Mucosa of descending colon (tissue), 3 donors: ENCODE data around the gene MRPL2. TPM values are rescaled to one million over a fixed set of nuclear protein-coding genes. Genes with fewer than 3 reads are reported as not detected.

ENCODE experiments used
- ATAC-seq: fragments of 200-7000 bp; cut with Tn5 transposase; one replicate; pipeline ENCODE4 v1.9.1; 2020; ENCODE audit warnings: mild to moderate bottlenecking, moderate library complexity
- DNase-seq, 3 donors: peaks; one replicate each; pipeline ENCODE4 v3.0.0-alpha.2; 2020
- H3K36me3 ChIP-seq: fragments of 200-600 bp; one replicate; pipeline ENCODE4 v1.8.0; 2021; ENCODE audit warnings: low read depth, mild to moderate bottlenecking
- H3K4me1 ChIP-seq: fragments of 200-600 bp; one replicate; pipeline ENCODE4 v1.8.0; 2021; ENCODE audit warnings: low read depth, mild to moderate bottlenecking
- H3K4me3 ChIP-seq: fragments of 200-600 bp; one replicate; pipeline ENCODE4 v1.8.0; 2021; ENCODE audit warnings: mild to moderate bottlenecking
- H3K9me3 ChIP-seq: fragments of 200-600 bp; one replicate; pipeline ENCODE4 v1.8.0; 2021; ENCODE audit warnings: mild to moderate bottlenecking
- intact Hi-C, 2 donors: fragments of 100-400 bp; cut with DNase I in 1 of 2; cut with micrococcal nuclease in 1 of 2; formaldehyde crosslinking; loops; one replicate each; pipeline versions ENCODE4 v1.11.0 to v1.11.1; 2022; cut with DNase I, micrococcal nuclease
- total RNA-seq, 3 donors: library from RNA; stranded (reverse); fragmentation: NEBNext Ultra II Directional in 2 of 3; extraction: Animal tissue kit (Norgen Biotek cat#: 25700) in 2 of 3; gene quantifications; one replicate each; pipeline versions ENCODE4 v1.2.1 to v1.2.4, GENCODE V29; 2021 to 2023
- TF ChIP-seq, protein P1 (sequence below): fragments of 200-600 bp; IDR thresholded peaks from one replicate; pipeline ENCODE4 v1.8.0; 2022; ENCODE audit warnings: antibody characterized with exemption, mild to moderate bottlenecking
- donor health status: DM: no; HTN: no; CAD: no; lungs with moderate emphysema.
- donor health status: DM: no; HTN: no; CAD: no.
- donor health status: DM: no; HTN: yes; CAD: no.

Gene MRPL2
- total RNA-seq, 3 donors from 2014 or later, result 58.7 to 82.8 (median 75.2) TPM

DNA sequence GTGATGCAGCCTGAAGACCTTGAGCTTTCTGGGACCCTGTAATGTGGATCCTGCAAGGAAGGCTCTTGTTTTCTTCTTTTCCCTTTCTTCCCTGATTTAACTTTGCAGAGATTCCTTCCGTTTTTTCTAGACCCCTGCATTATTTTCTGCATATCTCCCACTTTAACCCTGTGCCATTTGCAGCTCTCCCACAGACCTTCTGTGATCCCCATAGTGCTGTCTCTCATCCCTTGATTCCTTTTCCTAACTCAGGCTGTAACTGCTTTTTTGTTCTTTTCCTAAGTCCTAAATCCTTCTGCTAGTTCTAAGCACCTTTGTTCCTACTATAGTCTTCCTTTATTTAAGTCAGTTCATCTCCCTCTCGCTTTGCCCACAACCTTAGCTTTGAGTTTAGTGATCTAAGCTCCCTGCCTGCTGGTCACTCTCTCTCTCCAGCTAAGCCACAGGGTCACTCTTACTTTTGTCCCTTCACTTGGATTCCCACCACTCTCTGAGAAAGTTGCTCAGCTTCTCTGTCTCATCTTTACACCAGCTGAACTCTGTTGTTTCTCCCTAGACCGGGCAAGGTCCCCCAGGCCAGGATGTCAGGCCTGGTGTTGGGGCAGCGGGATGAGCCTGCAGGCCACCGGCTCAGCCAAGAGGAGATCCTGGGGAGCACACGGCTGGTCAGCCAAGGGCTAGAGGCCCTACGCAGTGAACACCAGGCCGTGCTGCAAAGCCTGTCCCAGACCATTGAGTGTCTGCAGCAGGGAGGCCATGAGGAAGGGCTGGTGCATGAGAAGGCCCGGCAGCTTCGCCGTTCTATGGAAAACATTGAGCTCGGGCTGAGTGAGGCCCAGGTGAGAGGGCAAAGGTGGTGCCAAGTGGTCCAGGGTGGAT, 1.8 kb upstream of the MRPL2 start:
- H3K36me3 ChIP-seq, result no peaks in the 10 kb centered on the region
- TF ChIP-seq, protein P1, sequence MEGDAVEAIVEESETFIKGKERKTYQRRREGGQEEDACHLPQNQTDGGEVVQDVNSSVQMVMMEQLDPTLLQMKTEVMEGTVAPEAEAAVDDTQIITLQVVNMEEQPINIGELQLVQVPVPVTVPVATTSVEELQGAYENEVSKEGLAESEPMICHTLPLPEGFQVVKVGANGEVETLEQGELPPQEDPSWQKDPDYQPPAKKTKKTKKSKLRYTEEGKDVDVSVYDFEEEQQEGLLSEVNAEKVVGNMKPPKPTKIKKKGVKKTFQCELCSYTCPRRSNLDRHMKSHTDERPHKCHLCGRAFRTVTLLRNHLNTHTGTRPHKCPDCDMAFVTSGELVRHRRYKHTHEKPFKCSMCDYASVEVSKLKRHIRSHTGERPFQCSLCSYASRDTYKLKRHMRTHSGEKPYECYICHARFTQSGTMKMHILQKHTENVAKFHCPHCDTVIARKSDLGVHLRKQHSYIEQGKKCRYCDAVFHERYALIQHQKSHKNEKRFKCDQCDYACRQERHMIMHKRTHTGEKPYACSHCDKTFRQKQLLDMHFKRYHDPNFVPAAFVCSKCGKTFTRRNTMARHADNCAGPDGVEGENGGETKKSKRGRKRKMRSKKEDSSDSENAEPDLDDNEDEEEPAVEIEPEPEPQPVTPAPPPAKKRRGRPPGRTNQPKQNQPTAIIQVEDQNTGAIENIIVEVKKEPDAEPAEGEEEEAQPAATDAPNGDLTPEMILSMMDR, result no peak
- DNase-seq (peak in 2 of 3 donors; percentile 23 to 48), ATAC-seq (no peak)
- no peak overlapping the region for H3K4me3 ChIP-seq
- H3K4me1 ChIP-seq, result peaks cover 15% of the 10 kb centered on the region
- H3K9me3 ChIP-seq, result no peaks in the 10 kb centered on the region
- intact Hi-C loops, result no loop called here

DNA sequence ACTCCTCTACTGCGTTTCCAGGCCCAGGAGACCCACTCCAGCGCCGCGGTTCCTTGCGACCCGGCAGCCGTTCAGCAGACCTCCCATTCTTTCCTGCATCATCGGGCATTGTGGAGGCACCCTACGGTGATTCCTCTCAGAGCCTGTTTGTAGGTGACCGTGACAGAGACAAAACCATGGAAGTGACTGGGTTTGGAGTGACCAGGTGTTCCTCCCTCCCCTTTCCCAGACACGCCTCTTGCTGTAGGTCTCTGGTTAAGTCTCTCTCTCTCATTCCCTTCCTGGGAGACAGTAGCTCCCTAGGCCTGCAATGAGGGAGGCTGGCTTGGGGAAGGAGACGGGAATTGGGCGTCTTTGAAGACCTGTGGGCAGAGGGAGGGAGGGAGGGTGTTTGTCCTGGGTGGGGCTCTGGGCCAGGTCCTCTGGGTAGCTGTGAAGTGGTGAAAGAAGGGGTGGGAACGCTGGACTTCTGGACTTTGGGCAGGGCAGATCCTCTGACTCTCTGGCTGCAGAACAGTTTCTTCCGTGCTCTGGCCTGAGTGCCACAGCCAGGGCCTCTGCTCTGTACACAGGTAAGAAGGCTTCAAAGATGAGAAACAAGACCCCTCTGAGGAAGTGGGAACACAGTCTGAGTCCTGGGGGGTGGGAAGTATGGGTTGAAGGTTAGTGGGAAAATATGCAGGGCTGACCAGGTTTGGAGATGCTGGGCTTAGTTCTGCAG, 960 bp upstream of the MRPL2 start:
- DNase-seq, result peak; percentile 85 to 89 (median 88)
- Histone ChIP-seq H3K4me3 (peak overlapping the region; percentile 66), H3K36me3 (no peaks in the 10 kb centered on the region), H3K4me1 (peaks cover 15% of the 10 kb centered on the region), H3K9me3 (no peaks in the 10 kb centered on the region)
- peak; percentile 84 for ATAC-seq
- TF ChIP-seq, protein P1, result no peak
- intact Hi-C loops, result no loop called here

DNA sequence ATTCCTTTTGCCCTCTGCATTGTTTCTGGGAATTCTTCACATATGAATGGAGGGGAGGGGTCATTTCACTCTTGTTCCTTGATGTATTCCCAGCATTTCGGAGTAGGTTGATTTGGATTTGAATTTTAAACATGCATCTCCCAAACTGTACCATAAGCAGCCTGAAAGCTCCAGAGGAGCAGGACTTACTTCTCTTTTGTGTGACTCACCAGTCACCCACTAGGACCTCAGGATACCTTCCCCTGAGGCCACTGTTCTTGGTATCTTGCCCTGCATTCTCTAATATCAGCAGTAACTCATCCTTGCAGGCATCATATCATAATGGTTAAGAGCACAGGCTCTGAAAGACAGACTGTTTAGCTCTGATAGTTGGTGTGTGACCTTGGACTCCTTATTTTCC, 703 bp downstream of the MRPL2 start:
- intact Hi-C loops, result no loop called here
- H3K4me3 ChIP-seq, result no peak overlapping the region
- ATAC-seq, result no peak
- DNase-seq, result no peak
- no peaks in the 10 kb centered on the region for H3K36me3 ChIP-seq
- no peaks in the 10 kb centered on the region for H3K9me3 ChIP-seq
- H3K4me1 ChIP-seq, result peaks cover 15% of the 10 kb centered on the region
- TF ChIP-seq, protein P1, result no peak

DNA sequence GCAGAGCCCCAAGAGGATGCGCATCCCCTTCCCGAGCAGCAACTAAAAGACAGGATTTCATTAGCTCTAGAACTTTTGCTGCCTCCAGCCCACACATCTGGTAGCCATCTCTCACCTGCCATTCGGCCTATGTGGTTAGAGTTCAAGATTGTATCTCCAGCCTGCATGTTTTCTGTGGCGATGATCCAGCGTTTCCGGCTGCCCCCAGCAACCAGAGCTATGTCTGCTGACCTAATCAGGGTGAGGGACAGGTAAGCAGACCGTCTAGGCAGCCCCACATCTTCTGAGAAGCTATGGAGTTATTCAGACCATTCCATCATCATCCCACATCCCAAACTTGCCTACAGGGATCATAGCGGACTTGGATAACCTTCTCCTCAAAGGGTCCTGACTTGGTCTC, 3.3 kb downstream of the MRPL2 start:
- H3K9me3 ChIP-seq, result no peaks in the 10 kb centered on the region
- intact Hi-C loops, result no loop called here
- DNase-seq, result peak in 1 of 3 donors; percentile 25
- peaks cover 19% of the 10 kb centered on the region for H3K4me1 ChIP-seq
- no peak for ATAC-seq
- no peak overlapping the region for H3K4me3 ChIP-seq
- H3K36me3 ChIP-seq, result no peaks in the 10 kb centered on the region
- TF ChIP-seq, protein P1, result no peak

DNA sequence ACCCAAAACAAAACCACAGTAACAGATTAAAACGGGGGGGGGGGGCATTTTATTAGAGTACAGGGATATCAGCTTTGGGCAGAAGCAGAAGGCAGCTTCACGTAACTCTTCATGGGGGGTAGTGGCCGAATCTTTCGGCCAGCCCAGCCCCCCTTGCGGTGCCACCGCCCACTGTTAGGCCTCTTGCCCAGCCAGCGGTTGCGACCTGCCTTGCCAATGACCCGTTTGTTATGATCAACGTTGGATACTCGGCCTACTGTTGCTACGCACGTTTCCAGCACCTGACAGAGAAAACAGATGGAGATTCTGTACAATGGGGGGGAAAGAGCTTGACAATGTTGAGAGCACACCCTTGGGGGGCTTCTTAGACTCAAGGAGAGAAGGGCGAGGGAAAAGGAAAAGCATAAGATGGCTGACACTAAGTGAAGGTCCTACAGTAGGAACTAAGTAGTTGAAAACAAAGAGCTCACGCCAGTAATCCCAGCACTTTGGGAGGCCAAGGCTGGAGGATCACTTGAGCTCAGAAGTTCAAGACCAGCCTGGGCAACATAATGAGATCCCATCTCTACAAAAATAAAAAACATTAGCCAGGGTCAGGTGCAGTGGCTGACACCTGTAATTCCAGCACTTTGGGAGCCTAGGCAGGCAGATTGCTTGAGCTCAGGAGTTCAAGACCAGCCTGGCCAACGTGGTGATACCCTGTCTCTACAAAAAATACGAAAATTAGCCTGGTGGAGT, 4.9 kb downstream of the MRPL2 start:
- DNase-seq (peak; percentile 19 to 61 (median 56)), ATAC-seq (no peak)
- TF ChIP-seq, protein P1, result no peak
- Histone ChIP-seq H3K9me3 (no peaks in the 10 kb centered on the region), H3K4me3 (no peak overlapping the region), H3K4me1 (peaks cover 9% of the 10 kb centered on the region), H3K36me3 (no peaks in the 10 kb centered on the region)
- intact Hi-C loops, result no loop called here
